ENCODE measurements around the gene MYH16. TPM values are rescaled to one million over a fixed set of nuclear protein-coding genes. Genes with fewer than 3 reads are reported as not detected.

MYH16 gene
- total and polyA plus RNA-seq, 9 of the 15 experiments (the other 6 are each of a cell fraction or from before 2014, with no cell fraction given): 0.09 TPM; not detected in 8

DNA sequence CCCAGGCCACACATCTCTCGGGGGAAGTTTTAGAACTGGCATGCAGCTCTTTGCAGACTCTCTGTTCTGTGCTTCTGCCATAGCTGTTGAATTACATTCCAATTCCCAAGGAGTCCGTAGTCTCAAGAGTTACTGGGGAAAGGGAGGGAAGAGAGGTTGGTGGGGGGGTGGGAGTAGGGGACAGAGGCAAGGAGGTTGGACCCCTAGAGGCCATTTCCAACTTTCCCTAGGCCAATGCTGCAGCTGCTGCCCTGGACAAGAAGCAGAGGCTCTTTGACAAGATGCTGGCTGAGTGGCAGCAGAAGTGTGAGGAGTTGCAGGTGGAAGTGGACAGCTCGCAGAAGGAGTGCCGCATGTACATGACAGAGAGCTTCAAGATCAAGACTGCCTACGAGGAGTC is 23.8 kb downstream of the MYH16 start:
- Histone ChIP-seq H3K4me1 (replicated peaks in 1 of 2; ENCODE audit: control insufficient read depth in 2 of 2, insufficient read depth in 2 of 2, low read length in 2 of 2) (peaks cover 0 to 6% of the 10 kb centered on the region in 2 experiments; a peak in 2 of 5 replicates), H3K79me2 (ENCODE audit: control insufficient read depth, insufficient read depth, low read length) (no peaks in the 10 kb centered on the region), H3K4me2 (ENCODE audit: insufficient read depth, low read length) (no peak overlapping the region), H4K20me1 (replicated peaks; ENCODE audit: control insufficient read depth, insufficient read depth, low read length) (no peaks in the 10 kb centered on the region), H3K9ac (ENCODE audit: insufficient read depth in 1 of 2, low read depth in 2 of 2, low read length in 2 of 2) (no peak overlapping the region), H3K4me3 (no peak overlapping the region), H3K27me3 (ENCODE audit: control insufficient read depth in 2 of 2, insufficient read depth in 2 of 2, low read length in 2 of 2) (peaks cover 8 to 26% of the 10 kb centered on the region in 2 experiments), H3K9me3 (replicated peaks; ENCODE audit: control insufficient read depth, insufficient read depth, low read depth, low read length) (no peaks in the 10 kb centered on the region), H3K9me1 (ENCODE audit: control insufficient read depth, insufficient read depth, low read length) (no peaks in the 10 kb centered on the region), H3K36me3 (ENCODE audit: control insufficient read depth, insufficient read depth, low read length) (no peaks in the 10 kb centered on the region), H3K27ac (ENCODE audit: extremely low read depth, low read depth, low read length) (no peak overlapping the region), H2AFZ (ENCODE audit: low read depth, low read length) (no peak overlapping the region)
- TF ChIP-seq SETDB1 (IDR thresholded peaks at IDR 0.05; ENCODE audit: low read length): no peak
- no peak for TF ChIP-seq PRPF4 (IDR thresholded peaks at IDR 0.05; ENCODE audit: insufficient read depth, low read depth, low read length, poor library complexity, severe bottlenecking)
- TF ChIP-seq, protein P1, sequence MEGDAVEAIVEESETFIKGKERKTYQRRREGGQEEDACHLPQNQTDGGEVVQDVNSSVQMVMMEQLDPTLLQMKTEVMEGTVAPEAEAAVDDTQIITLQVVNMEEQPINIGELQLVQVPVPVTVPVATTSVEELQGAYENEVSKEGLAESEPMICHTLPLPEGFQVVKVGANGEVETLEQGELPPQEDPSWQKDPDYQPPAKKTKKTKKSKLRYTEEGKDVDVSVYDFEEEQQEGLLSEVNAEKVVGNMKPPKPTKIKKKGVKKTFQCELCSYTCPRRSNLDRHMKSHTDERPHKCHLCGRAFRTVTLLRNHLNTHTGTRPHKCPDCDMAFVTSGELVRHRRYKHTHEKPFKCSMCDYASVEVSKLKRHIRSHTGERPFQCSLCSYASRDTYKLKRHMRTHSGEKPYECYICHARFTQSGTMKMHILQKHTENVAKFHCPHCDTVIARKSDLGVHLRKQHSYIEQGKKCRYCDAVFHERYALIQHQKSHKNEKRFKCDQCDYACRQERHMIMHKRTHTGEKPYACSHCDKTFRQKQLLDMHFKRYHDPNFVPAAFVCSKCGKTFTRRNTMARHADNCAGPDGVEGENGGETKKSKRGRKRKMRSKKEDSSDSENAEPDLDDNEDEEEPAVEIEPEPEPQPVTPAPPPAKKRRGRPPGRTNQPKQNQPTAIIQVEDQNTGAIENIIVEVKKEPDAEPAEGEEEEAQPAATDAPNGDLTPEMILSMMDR (IDR thresholded peaks at IDR 0.05 in 2 of 3, conservative IDR thresholded peaks at IDR 0.05 in 1 of 3; ENCODE audit: insufficient read depth in 2 of 3, low read depth in 1 of 3, low read length in 3 of 3): peak in 1 of 3 experiments; percentile 12; a peak in 1 of 6 replicates
- POLR2A ChIA-PET: interaction anchor here (0.7 to 1.2 kb wide), 3 partner anchors 9 to 23 kb away, joined by 3 to 5 read pairs (median 4); no protein-coding TSS in a partner anchor
- FAIRE-seq (no peak), ATAC-seq (peak; percentile 12; the same call in 1 of the 3 replicates), DNase-seq (ENCODE audit: extremely low read depth in 1 of 4, low spot score in 3 of 4) (no peak)
- intact Hi-C loops (cut with micrococcal nuclease) (no loop called here), in situ Hi-C loops (cut with MboI) (no loop called here)
- CTCF ChIA-PET (ENCODE audit: low intra/inter-chr PET ratio): no interaction called here
- WGBS (ENCODE audit: insufficient coverage, low coverage, missing lambda C conversion rate): 14% methylated on average over 5 of the region's 5 CpGs
- no TSS peak for BruUV-seq (replicated peaks)

All from K562 (cell line).